ENCODE data around the gene RANBP1. TPM values are rescaled to one million over a fixed set of nuclear protein-coding genes. Genes with fewer than 3 reads are reported as not detected.

Gene RANBP1
- total and polyA plus RNA-seq, 2 of the 8 experiments (the other 6 are each of a cell fraction or from before 2014, with no cell fraction given), result 343 to 484 TPM

DNA sequence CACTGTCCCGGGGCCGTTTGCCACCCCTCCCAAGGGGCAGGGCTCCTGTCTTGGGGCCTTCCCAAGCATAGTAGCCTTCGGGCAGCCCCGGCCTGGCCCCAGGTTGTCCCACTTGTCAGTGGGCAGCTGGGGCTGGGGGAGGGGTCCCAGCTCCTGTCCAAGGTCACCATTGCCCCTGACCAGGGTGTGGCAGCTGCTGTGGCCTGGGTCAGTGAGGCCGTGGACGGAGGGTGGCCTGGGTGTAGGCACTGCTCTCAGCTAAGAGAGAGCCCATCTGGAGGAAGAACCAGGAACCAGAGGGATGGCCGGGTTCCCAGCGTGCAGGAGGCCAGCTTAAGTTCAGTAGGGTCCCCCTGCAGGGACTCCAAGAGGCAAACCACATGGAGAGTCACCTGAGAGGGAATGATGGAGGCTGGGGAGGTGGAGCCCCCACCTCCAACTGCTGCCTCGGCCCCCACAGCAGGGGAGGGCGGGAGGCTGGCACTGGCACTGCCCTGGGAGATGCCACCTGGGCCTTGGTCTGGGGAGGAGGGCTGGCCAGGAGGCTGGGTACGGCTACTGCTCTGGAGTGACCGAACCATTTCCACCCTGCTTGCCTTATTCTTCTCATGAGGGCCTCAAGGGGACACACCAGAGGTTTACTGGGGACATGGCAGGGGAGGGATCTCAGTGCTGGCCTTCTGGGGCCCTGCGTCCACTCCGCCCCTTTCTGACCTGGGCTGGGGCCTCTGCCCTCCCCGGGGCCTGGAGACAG is 41.7 kb downstream of the RANBP1 start:
- no peaks in the 10 kb centered on the region for H3K9me3 ChIP-seq (ENCODE audit: insufficient read depth in 2 of 2, low read depth in 1 of 2, low read length in 1 of 2)
- H3K9ac ChIP-seq (replicated peaks in 1 of 4; ENCODE audit: extremely low read depth in 1 of 4, low read depth in 3 of 4, low read length in 3 of 4), result no peak overlapping the region
- no peak overlapping the region for H4K5ac ChIP-seq (ENCODE audit: insufficient read length, low read depth, low read length)
- H3K4me1 ChIP-seq (replicated peaks in 1 of 4; ENCODE audit: control insufficient read depth in 3 of 4, insufficient read depth in 4 of 4, low read length in 3 of 4), result peaks cover 0 to 7% (median 4%) of the 10 kb centered on the region in 4 experiments; a peak in 4 of 7 replicates
- no peak overlapping the region for H2BK12ac ChIP-seq (ENCODE audit: low read depth, low read length)
- H3K4me3 ChIP-seq (ENCODE audit: extremely low read depth in 1 of 4, insufficient read depth in 2 of 4, low read depth in 3 of 4, low read length in 4 of 4), result no peak overlapping the region
- no peak overlapping the region for H4K91ac ChIP-seq (replicated peaks; ENCODE audit: insufficient read length, low read length)
- H4K20me1 ChIP-seq (replicated peaks in 1 of 2; ENCODE audit: control insufficient read depth in 1 of 2, insufficient read depth in 2 of 2, low read length in 2 of 2), result no peaks in the 10 kb centered on the region
- H2BK120ac ChIP-seq (replicated peaks; ENCODE audit: low read depth, low read length), result no peak overlapping the region
- no peak overlapping the region for H2AFZ ChIP-seq (ENCODE audit: low read length)
- H3K79me1 ChIP-seq (ENCODE audit: low read depth, low read length), result no peaks in the 10 kb centered on the region
- H3K56ac ChIP-seq (replicated peaks; ENCODE audit: insufficient read length, low read depth, low read length), result no peak overlapping the region
- POLR2A ChIA-PET (ENCODE audit: partially characterized antibody), result interaction anchor here (1.0 kb wide), 2 partner anchors 36 to 40 kb away, joined by 3 read pairs; partner anchors contain the start of gene TRMT2A
- no peak overlapping the region for H3K4me2 ChIP-seq (ENCODE audit: insufficient read depth in 1 of 2, low read depth in 2 of 2, low read length in 2 of 2)
- H3K36me3 ChIP-seq (ENCODE audit: control insufficient read depth in 2 of 4, insufficient read depth in 4 of 4, low read length in 3 of 4), result no peaks in the 10 kb centered on the region
- no peak overlapping the region for H3K4ac ChIP-seq (replicated peaks; ENCODE audit: insufficient read length, low read depth, low read length)
- no peaks in the 10 kb centered on the region for H3K79me2 ChIP-seq (ENCODE audit: control insufficient read depth in 1 of 2, insufficient read depth in 2 of 2, low read length in 2 of 2)
- H3K27me3 ChIP-seq (replicated peaks in 1 of 4; ENCODE audit: control insufficient read depth in 3 of 4, extremely low read depth in 1 of 4, insufficient read depth in 3 of 4, low read length in 3 of 4), result no peaks in the 10 kb centered on the region
- H2AK5ac ChIP-seq (ENCODE audit: low read depth, low read length), result no peak overlapping the region
- FAIRE-seq (no peak), DNase-seq (ENCODE audit: low read depth in 1 of 2, low spot score in 2 of 2) (no peak)
- H4K8ac ChIP-seq (ENCODE audit: extremely low read depth, insufficient read depth, low read length), result no peak overlapping the region
- CTCF ChIA-PET (ENCODE audit: partially characterized antibody), result interaction anchor here (0.7 to 7.7 kb wide), 38 partner anchors 9 to 340 kb away, joined by 3 to 98 read pairs (median 6); partner anchors contain the start of gene RANBP1
- 86% methylated on average over 9 of the region's 15 CpGs; no CpG with 5 or more reads in 1 of the 2 experiments for WGBS, 2 experiments (ENCODE audit: extremely low coverage in 1 of 2, insufficient coverage in 1 of 2, insufficient read length in 1 of 2, insufficient replicate concordance in 2 of 2, low coverage in 1 of 2, low lambda C conversion rate in 2 of 2, missing lambda C conversion rate in 1 of 2)
- peaks cover 5% of the 10 kb centered on the region; the same call in 1 of the 2 replicates for H3K23me2 ChIP-seq (ENCODE audit: low read depth, low read length)
- H3K23ac ChIP-seq (ENCODE audit: insufficient read length), result no peak overlapping the region
- no peak overlapping the region for H3K14ac ChIP-seq (ENCODE audit: insufficient read length)
- H3K27ac ChIP-seq (ENCODE audit: low read depth, low read length), result no peak overlapping the region
- H2BK15ac ChIP-seq (ENCODE audit: low read length), result peak overlapping the region; percentile 29; the same call in 1 of the 2 replicates
- no peak overlapping the region for H2BK20ac ChIP-seq (ENCODE audit: low read length)
- no peak overlapping the region for H3K18ac ChIP-seq (ENCODE audit: extremely low read depth, low read length)
- H2BK5ac ChIP-seq (ENCODE audit: low read depth, low read length), result no peak overlapping the region
- no peak for TF ChIP-seq TEAD4 (IDR thresholded peaks at IDR 0.05; ENCODE audit: low read depth, low read length)
- no peak for TF ChIP-seq EP300 (IDR thresholded peaks at IDR 0.05; ENCODE audit: borderline replicate concordance in 1 of 2, low read depth in 2 of 2, low read length in 2 of 2)
- TF ChIP-seq CBX8 (IDR thresholded peaks at IDR 0.05; ENCODE audit: borderline replicate concordance, low read depth, low read length), result no peak
- TF ChIP-seq HDAC6 (IDR thresholded peaks at IDR 0.05; ENCODE audit: low read depth, low read length), result no peak
- TF ChIP-seq KDM5A (IDR thresholded peaks at IDR 0.05; ENCODE audit: low read length), result no peak
- no peak for TF ChIP-seq MAFK (IDR thresholded peaks at IDR 0.05; ENCODE audit: low read depth, low read length)
- TF ChIP-seq, protein P1, sequence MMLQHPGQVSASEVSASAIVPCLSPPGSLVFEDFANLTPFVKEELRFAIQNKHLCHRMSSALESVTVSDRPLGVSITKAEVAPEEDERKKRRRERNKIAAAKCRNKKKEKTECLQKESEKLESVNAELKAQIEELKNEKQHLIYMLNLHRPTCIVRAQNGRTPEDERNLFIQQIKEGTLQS (IDR thresholded peaks at IDR 0.05; ENCODE audit: insufficient read depth, low read depth, low read length), result no peak
- no peak for TF ChIP-seq RBBP5 (IDR thresholded peaks at IDR 0.05; ENCODE audit: borderline replicate concordance, low read depth, low read length)
- no peak for TF ChIP-seq BACH1 (IDR thresholded peaks at IDR 0.05; ENCODE audit: low read length)
- TF ChIP-seq RNF2 (IDR thresholded peaks at IDR 0.05; ENCODE audit: borderline replicate concordance, low read depth, low read length, missing control alignments, poor library complexity, severe bottlenecking), result no peak

Data from H1 (cell line).